A549 (cell line): Measurements from ENCODE around the gene CELF4.

Source experiments
- CBX8 ChIP-seq: fragments of 200-600 bp; sonication (generic); IDR thresholded peaks from 2 replicates; pipeline ENCODE4 v1.6.1; 2016
- CTCF ChIP-seq: fragments of >200 bp; sonication (Bioruptor Twin); formaldehyde crosslinking; IDR thresholded peaks from 3 replicates; pipeline ENCODE4 v1.5.1; 2016
- EP300 ChIP-seq, 2 experiments: fragments of >200 bp; sonication (Bioruptor Twin); formaldehyde crosslinking; IDR thresholded peaks; 2 replicates in 1 of 2; 3 replicates in 1 of 2; pipeline ENCODE4 v1.6.1; 2016 to 2017
- HMGXB4 ChIP-seq: fragments of 250-450 bp; sonication (Bioruptor Pico); IDR thresholded peaks from 2 replicates; pipeline ENCODE4 v1.5.0; 2021; ENCODE audit warnings: mild to moderate bottlenecking, moderate library complexity, borderline replicate concordance
- JUN ChIP-seq, 2 experiments: fragments of >200 bp; sonication (Bioruptor Twin); formaldehyde crosslinking; IDR thresholded peaks; 2 replicates in 1 of 2; 3 replicates in 1 of 2; pipeline ENCODE4 v1.6.1; 2016 to 2017
- JUNB ChIP-seq: fragments of >200 bp; sonication (Bioruptor Twin); formaldehyde crosslinking; IDR thresholded peaks from 2 replicates; pipeline ENCODE4 v1.6.1; 2016
- KDM5A ChIP-seq: fragments of 200-600 bp; sonication (generic); IDR thresholded peaks from 2 replicates; pipeline ENCODE4 v1.6.1; 2016; ENCODE audit warnings: antibody characterized with exemption, mild to moderate bottlenecking
- MAFK ChIP-seq: fragments of 450-650 bp; IDR thresholded peaks from 2 replicates; pipeline ENCODE4 v1.6.1; 2014; ENCODE audit not compliant: partially characterized antibody
- PBX3 ChIP-seq: IDR thresholded peaks from 2 replicates; pipeline ENCODE4 v1.6.1; 2012
- POLR2A ChIP-seq: IDR thresholded peaks from 2 replicates; pipeline ENCODE4 v1.6.1; 2012; ENCODE audit warnings: mild to moderate bottlenecking, low read length
- RAD21 ChIP-seq, 2 experiments: fragments of >200 bp in 1 of 2; sonication (Bioruptor Twin) in 1 of 2; formaldehyde crosslinking in 1 of 2; IDR thresholded peaks in 1 of 2; conservative IDR thresholded peaks in 1 of 2; 2 replicates in 1 of 2; 3 replicates in 1 of 2; pipeline ENCODE4 v1.6.1; 2012 to 2018; ENCODE audit warnings: inconsistent platforms in 1 of 2
- REST ChIP-seq: fragments of 200-600 bp; sonication (generic); IDR thresholded peaks from 2 replicates; pipeline ENCODE4 v1.6.1; 2016; ENCODE audit warnings: antibody characterized with exemption, mild to moderate bottlenecking, moderate library complexity
- ZFP36 ChIP-seq: fragments of 450-650 bp; IDR thresholded peaks from 2 replicates; pipeline ENCODE4 v1.6.1; 2014; ENCODE audit warnings: borderline replicate concordance; ENCODE audit not compliant: partially characterized antibody

- TF ChIP-seq PBX3 = no peak
- TF ChIP-seq HMGXB4 (CRISPR knock-in tag) = no peak
- no peak for TF ChIP-seq POLR2A
- TF ChIP-seq EP300 (IDR thresholded peaks at IDR 0.05) = no peak
- TF ChIP-seq CTCF = no peak
- no peak for TF ChIP-seq ZFP36
- no peak for TF ChIP-seq RAD21 (conservative IDR thresholded peaks at IDR 0.05 in 1 of 2, IDR thresholded peaks at IDR 0.05 in 1 of 2)
- no peak for TF ChIP-seq JUN (IDR thresholded peaks at IDR 0.05)
- no peak for TF ChIP-seq REST
- TF ChIP-seq MAFK = no peak
- no peak for TF ChIP-seq JUNB
- TF ChIP-seq KDM5A = no peak
- TF ChIP-seq CBX8 = no peak
Observed at GRCh38 chr18:37375181-37375580, 190.4 kb downstream of the CELF4 start.
